Right lung (tissue), 5 donors: ENCODE data around the gene SNAPIN. TPM values are rescaled to one million over a fixed set of nuclear protein-coding genes. Genes with fewer than 3 reads are reported as not detected.
"Not testable (repeated sequence)": the region's sequence is repeated elsewhere in the genome, so short reads cannot be mapped to it uniquely, and the experiment has no call there.

ENCODE experiments used
- DNase-seq, 2 donors: peaks; one replicate each; pipeline ENCODE4 v3.0.0-alpha.2; 2013
- polyA plus RNA-seq, 5 donors: library from polyadenylated mRNA; unstranded; fragments of 120-200 nt; gene quantifications; one replicate each; pipeline versions ENCODE4 v1.2.1 to v1.2.3, GENCODE V29; 2013; ENCODE audit warnings: inconsistent platforms in 1 of 5, low replicate concordance in 1 of 5; ENCODE audit not compliant: insufficient read length in 5 of 5, insufficient read depth in 1 of 5

Gene SNAPIN
- polyA plus RNA-seq, 5 donors: 38.5 to 48.6 (median 41.6) TPM

- not testable (repeated sequence) for DNase-seq
These were observed 13.3 kb downstream of the SNAPIN start for GRCh38 chr1:153671628-153672353.

- DNase-seq: no peak
These were observed 15.0 kb downstream of the SNAPIN start for GRCh38 chr1:153673511-153673910.

- DNase-seq: no peak
These were observed 19.4 kb downstream of the SNAPIN start for GRCh38 chr1:153677718-153678518.

- peak in 1 of 2 donors; percentile 38 for DNase-seq
These were observed 20.2 kb downstream of the SNAPIN start, which contains the start of gene NPR1 for GRCh38 chr1:153678519-153679336. Gene NPR1, plus strand, starts transcription at chr1:153678688. Its CDS starts 421 bp downstream, at chr1:153679109.

GRCh38 chr1:153679337-153680119 is 21.0 kb downstream of the SNAPIN start:
- no peak for DNase-seq

- no peak for DNase-seq
These were observed 21.6 kb downstream of the SNAPIN start for GRCh38 chr1:153680120-153680403.

GRCh38 chr1:153682730-153683129 is 24.2 kb downstream of the SNAPIN start:
- DNase-seq: no peak

- DNase-seq: no peak
These were observed 25.4 kb downstream of the SNAPIN start for GRCh38 chr1:153683854-153684253.

GRCh38 chr1:153684892-153685291 is 26.4 kb downstream of the SNAPIN start:
- no peak for DNase-seq

- DNase-seq: no peak
These were observed 27.2 kb downstream of the SNAPIN start for GRCh38 chr1:153685544-153686340.

GRCh38 chr1:153687346-153688125 is 29.0 kb downstream of the SNAPIN start:
- DNase-seq: no peak

- DNase-seq: no peak
These were observed 29.8 kb downstream of the SNAPIN start for GRCh38 chr1:153688276-153688675.

GRCh38 chr1:153688736-153689328 is 30.3 kb downstream of the SNAPIN start:
- no peak for DNase-seq

- no peak for DNase-seq
These were observed 35.0 kb downstream of the SNAPIN start for GRCh38 chr1:153693466-153693865.

GRCh38 chr1:153696741-153697140 is 38.2 kb downstream of the SNAPIN start:
- DNase-seq: no peak

GRCh38 chr1:153697191-153698019 is 38.9 kb downstream of the SNAPIN start:
- no peak for DNase-seq

- DNase-seq: peak in 1 of 2 donors; percentile 45
These were observed 39.8 kb downstream of the SNAPIN start for GRCh38 chr1:153698020-153698922.
